Measurements from ENCODE around the gene DMRTB1.

DMRTB1 gene

GRCh38 chr1:53465023-53465957 lies 6.1 kb downstream of the DMRTB1 start:
- Histone ChIP-seq H4K20me1 (ENCODE audit: control insufficient read depth, insufficient read depth, low read depth, low read length) (no peaks in the 10 kb centered on the region), H3K27me3 (ENCODE audit: control insufficient read depth, low read length) (no peaks in the 10 kb centered on the region), H3K4me2 (ENCODE audit: low read length) (no peak overlapping the region), H3K36me3 (ENCODE audit: control insufficient read depth, low read length) (no peaks in the 10 kb centered on the region), H3F3A (ENCODE audit: control insufficient read depth, insufficient read depth) (no peaks in the 10 kb centered on the region), H3K9me3 (ENCODE audit: control insufficient read depth, insufficient read depth, low read length) (no peaks in the 10 kb centered on the region), H3K79me2 (ENCODE audit: control insufficient read depth, low read length) (no peaks in the 10 kb centered on the region), H3K9me2 (replicated peaks; ENCODE audit: control insufficient read depth, low read length) (no peaks in the 10 kb centered on the region), H3K27ac (ENCODE audit: low read depth, low read length) (no peak overlapping the region), H3K4me3 (ENCODE audit: low read length) (no peak overlapping the region), H3K4me1 (ENCODE audit: control insufficient read depth, low read length) (no peaks in the 10 kb centered on the region)
- TF ChIP-seq EZH2phosphoT487 (IDR thresholded peaks at IDR 0.05; ENCODE audit: borderline replicate concordance, low read length) (no peak), CTCF (IDR thresholded peaks at IDR 0.05; ENCODE audit: low read depth, low read length, poor library complexity, severe bottlenecking) (no peak)

DNA sequence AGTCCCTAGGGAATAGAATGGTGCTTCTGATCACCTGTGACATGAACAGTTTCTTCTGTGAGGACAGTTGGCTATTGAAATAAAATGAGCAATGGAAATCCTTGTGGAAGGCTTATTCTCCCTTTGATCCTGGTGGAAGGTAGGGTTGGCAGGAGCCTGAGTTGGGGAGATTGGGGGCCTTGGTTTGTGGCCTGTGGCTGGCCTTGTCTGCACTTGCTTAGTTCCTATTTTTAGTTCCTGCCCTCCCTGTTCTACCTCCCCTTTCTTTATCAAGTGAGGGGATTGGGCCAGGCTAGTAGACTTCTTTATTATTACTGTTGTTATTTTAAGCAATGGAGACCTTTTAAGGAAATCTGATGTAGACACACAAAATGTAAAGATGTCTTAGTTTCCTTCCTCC lies 8.2 kb downstream of the DMRTB1 start:
- no peaks in the 10 kb centered on the region for H3K36me3 ChIP-seq (ENCODE audit: control insufficient read depth, low read length)
- no peak overlapping the region for H3K4me2 ChIP-seq (ENCODE audit: low read length)
- H3K4me1 ChIP-seq (ENCODE audit: control insufficient read depth, low read length), result no peaks in the 10 kb centered on the region
- no peak for TF ChIP-seq CTCF (IDR thresholded peaks at IDR 0.05; ENCODE audit: low read depth, low read length, poor library complexity, severe bottlenecking)
- no peak for TF ChIP-seq EZH2phosphoT487 (IDR thresholded peaks at IDR 0.05; ENCODE audit: borderline replicate concordance, low read length)
- no peaks in the 10 kb centered on the region for H3K9me3 ChIP-seq (ENCODE audit: control insufficient read depth, insufficient read depth, low read length)
- no peaks in the 10 kb centered on the region for H4K20me1 ChIP-seq (ENCODE audit: control insufficient read depth, insufficient read depth, low read depth, low read length)
- no peaks in the 10 kb centered on the region for H3F3A ChIP-seq (ENCODE audit: control insufficient read depth, insufficient read depth)
- H3K9me2 ChIP-seq (replicated peaks; ENCODE audit: control insufficient read depth, low read length), result no peaks in the 10 kb centered on the region
- no peak overlapping the region for H3K27ac ChIP-seq (ENCODE audit: low read depth, low read length)
- H3K79me2 ChIP-seq (ENCODE audit: control insufficient read depth, low read length), result no peaks in the 10 kb centered on the region
- H3K27me3 ChIP-seq (ENCODE audit: control insufficient read depth, low read length), result no peaks in the 10 kb centered on the region
- H3K4me3 ChIP-seq (ENCODE audit: low read length), result no peak overlapping the region

DNA sequence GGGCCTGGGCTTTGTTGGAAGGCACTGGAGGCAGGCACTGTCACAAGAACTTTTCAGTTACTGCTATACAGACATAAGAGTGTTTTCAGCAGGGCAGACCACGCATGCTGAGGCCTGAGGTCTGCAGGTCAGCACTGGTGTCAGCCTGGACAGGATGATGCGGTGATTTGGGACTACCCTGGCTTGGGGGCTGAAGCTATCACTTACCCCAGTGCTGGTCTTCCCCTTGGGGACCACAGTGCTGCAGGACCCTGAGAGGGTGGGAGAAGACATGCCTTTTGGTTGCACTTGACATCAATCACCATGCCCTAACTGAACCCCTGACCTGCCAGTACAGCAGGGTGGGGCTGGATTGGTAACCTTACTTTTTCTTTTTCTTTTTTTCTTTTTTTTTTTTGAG lies 9.2 kb downstream of the DMRTB1 start:
- Histone ChIP-seq H3K36me3 (ENCODE audit: control insufficient read depth, low read length) (no peaks in the 10 kb centered on the region), H3K79me2 (ENCODE audit: control insufficient read depth, low read length) (no peaks in the 10 kb centered on the region)
- TF ChIP-seq CTCF (IDR thresholded peaks at IDR 0.05; ENCODE audit: low read depth, low read length, poor library complexity, severe bottlenecking) (no peak), EZH2phosphoT487 (IDR thresholded peaks at IDR 0.05; ENCODE audit: borderline replicate concordance, low read length) (no peak)

More for the DNA sequence above, 9.2 kb downstream of the DMRTB1 start:
- Histone ChIP-seq H3K27ac (ENCODE audit: low read depth, low read length) (no peak overlapping the region), H3K4me1 (ENCODE audit: control insufficient read depth, low read length) (no peaks in the 10 kb centered on the region), H3K9me3 (ENCODE audit: control insufficient read depth, insufficient read depth, low read length) (no peaks in the 10 kb centered on the region), H3K27me3 (ENCODE audit: control insufficient read depth, low read length) (no peaks in the 10 kb centered on the region), H3K4me2 (ENCODE audit: low read length) (no peak overlapping the region), H3K9me2 (replicated peaks; ENCODE audit: control insufficient read depth, low read length) (no peaks in the 10 kb centered on the region), H3K4me3 (ENCODE audit: low read length) (no peak overlapping the region), H3F3A (ENCODE audit: control insufficient read depth, insufficient read depth) (no peaks in the 10 kb centered on the region), H4K20me1 (ENCODE audit: control insufficient read depth, insufficient read depth, low read depth, low read length) (no peaks in the 10 kb centered on the region)
